ENCODE data around the gene C1QTNF7.

C1QTNF7 gene

GRCh38 chr4:15414551-15415091, 13.2 kb upstream of the C1QTNF7 start:
- DNase-seq (ENCODE audit: low spot score) = no peak

- no peak for DNase-seq (ENCODE audit: low spot score)
Observed at GRCh38 chr4:15416357-15417232, 11.2 kb upstream of the C1QTNF7 start.

- no peak for DNase-seq (ENCODE audit: low spot score)
Observed at GRCh38 chr4:15417233-15417660, 10.6 kb upstream of the C1QTNF7 start.

- no peak for DNase-seq (ENCODE audit: low spot score)
Observed at GRCh38 chr4:15418956-15419355, 8.9 kb upstream of the C1QTNF7 start.

- no peak for DNase-seq (ENCODE audit: low spot score)
Observed at GRCh38 chr4:15420642-15421041, 7.2 kb upstream of the C1QTNF7 start.

GRCh38 chr4:15423285-15423711, 4.5 kb upstream of the C1QTNF7 start:
- no peak for DNase-seq (ENCODE audit: low spot score)

- DNase-seq (ENCODE audit: low spot score) = no peak
Observed at GRCh38 chr4:15425520-15425919, 2.3 kb upstream of the C1QTNF7 start.

- DNase-seq (ENCODE audit: low spot score) = no peak
Observed at GRCh38 chr4:15427161-15427560, 672 bp upstream of the C1QTNF7 start.

GRCh38 chr4:15428611-15429010, 778 bp downstream of the C1QTNF7 start:
- DNase-seq (ENCODE audit: low spot score) = no peak

- no peak for DNase-seq (ENCODE audit: low spot score)
Observed at GRCh38 chr4:15434091-15434490, 6.3 kb downstream of the C1QTNF7 start.

- DNase-seq (ENCODE audit: low spot score) = no peak
Observed at GRCh38 chr4:15434676-15435075, 6.8 kb downstream of the C1QTNF7 start.

- no peak for DNase-seq (ENCODE audit: low spot score)
Observed at GRCh38 chr4:15436513-15436912, 8.7 kb downstream of the C1QTNF7 start.

- no peak for DNase-seq (ENCODE audit: low spot score)
Observed at GRCh38 chr4:15438939-15439524, 11.2 kb downstream of the C1QTNF7 start.

- no peak for DNase-seq (ENCODE audit: low spot score)
Observed at GRCh38 chr4:15443371-15444160, 15.7 kb downstream of the C1QTNF7 start.

GRCh38 chr4:15444276-15444675, 16.4 kb downstream of the C1QTNF7 start:
- no peak for DNase-seq (ENCODE audit: low spot score)

GRCh38 chr4:15444879-15445547, 17.2 kb downstream of the C1QTNF7 start:
- no peak for DNase-seq (ENCODE audit: low spot score)

GRCh38 chr4:15451181-15451865, 23.5 kb downstream of the C1QTNF7 start:
- no peak for DNase-seq (ENCODE audit: low spot score)

GRCh38 chr4:15451866-15452765, 24.3 kb downstream of the C1QTNF7 start:
- DNase-seq (ENCODE audit: low spot score) = no peak

- DNase-seq (ENCODE audit: low spot score) = no peak
Observed at GRCh38 chr4:15455290-15455689, 27.5 kb downstream of the C1QTNF7 start.

Data from CD4-positive, alpha-beta T cell treated with Interleukin-2 at 100 ng/mL for 4 hours (primary cell).